HepG2 (cell line): Measurements from ENCODE around the gene CCDC66. TPM values are rescaled to one million over a fixed set of nuclear protein-coding genes. Genes with fewer than 3 reads are reported as not detected.

ENCODE experiments used
- BHLHE40 ChIP-seq: IDR thresholded peaks from 2 replicates; pipeline ENCODE4 v1.6.1; 2011; ENCODE audit warnings: low read length, improper control_type of control experiment
- ETV5 ChIP-seq: IDR thresholded peaks from 2 replicates; pipeline ENCODE4 v1.6.1; 2018; ENCODE audit warnings: missing biosample characterization, missing genetic modification reagents, inconsistent platforms, borderline replicate concordance
- HOXD1 ChIP-seq: sonication (generic); formaldehyde crosslinking; IDR thresholded peaks from 2 replicates; pipeline ENCODE4 v1.5.0; 2020; ENCODE audit warnings: missing genetic modification reagents
- KDM5A ChIP-seq: fragments of 200-600 bp; sonication (generic); IDR thresholded peaks from 2 replicates; pipeline ENCODE4 v1.7.0; 2018; ENCODE audit warnings: antibody characterized with exemption, mild to moderate bottlenecking, low read length, borderline replicate concordance
- MAFG ChIP-seq: sonication (generic); formaldehyde crosslinking; IDR thresholded peaks from 2 replicates; pipeline ENCODE4 v1.5.1; 2020; ENCODE audit warnings: mild to moderate bottlenecking, missing genetic modification reagents
- MEF2D ChIP-seq: sonication (generic); formaldehyde crosslinking; IDR thresholded peaks from 2 replicates; pipeline ENCODE4 v1.5.1; 2020; ENCODE audit warnings: mild to moderate bottlenecking, missing genetic modification reagents
- MEIS2 ChIP-seq: sonication (generic); formaldehyde crosslinking; IDR thresholded peaks from 2 replicates; pipeline ENCODE4 v1.9.0; 2021; ENCODE audit warnings: mild to moderate bottlenecking, missing genetic modification reagents
- POLR2AphosphoS5 ChIP-seq: IDR thresholded peaks from 2 replicates; pipeline ENCODE4 v1.6.1; 2012; ENCODE audit warnings: low read depth, low read length
- SALL1 ChIP-seq: sonication (generic); formaldehyde crosslinking; IDR thresholded peaks from 2 replicates; pipeline ENCODE4 v1.8.0; 2022; ENCODE audit warnings: mild to moderate bottlenecking, missing genetic modification reagents
- SALL2 ChIP-seq: sonication (generic); formaldehyde crosslinking; IDR thresholded peaks from 2 replicates; pipeline ENCODE4 v1.8.1; 2023; ENCODE audit warnings: mild to moderate bottlenecking, missing genetic modification reagents, inconsistent platforms
- SRF ChIP-seq: IDR thresholded peaks from 2 replicates; pipeline ENCODE4 v1.6.1; 2011; ENCODE audit warnings: mild to moderate bottlenecking, low read depth, low read length, moderate library complexity
- STAG1 ChIP-seq: sonication (generic); formaldehyde crosslinking; IDR thresholded peaks from 2 replicates; pipeline ENCODE4 v1.4.0; 2020; ENCODE audit warnings: missing genetic modification reagents
- ZBTB7B ChIP-seq: sonication (generic); formaldehyde crosslinking; IDR thresholded peaks from 2 replicates; pipeline ENCODE4 v1.4.0; 2020; ENCODE audit warnings: missing genetic modification reagents
- ZMYM4 ChIP-seq: sonication (generic); formaldehyde crosslinking; IDR thresholded peaks from 2 replicates; pipeline ENCODE4 v1.8.1; 2023; ENCODE audit warnings: mild to moderate bottlenecking, missing genetic modification reagents
- ZNF12 ChIP-seq: sonication (generic); formaldehyde crosslinking; IDR thresholded peaks from 2 replicates; pipeline ENCODE4 v1.5.0; 2020; ENCODE audit warnings: missing genetic modification reagents
- ZNF160 ChIP-seq: sonication (generic); formaldehyde crosslinking; IDR thresholded peaks from 2 replicates; pipeline ENCODE4 v1.8.0; 2022; ENCODE audit warnings: mild to moderate bottlenecking, inconsistent platforms, missing genetic modification reagents
- ZNF251 ChIP-seq: sonication (generic); formaldehyde crosslinking; IDR thresholded peaks from 2 replicates; pipeline ENCODE4 v1.9.0; 2021; ENCODE audit warnings: mild to moderate bottlenecking, missing genetic modification reagents
- ZNF550 ChIP-seq: sonication (generic); formaldehyde crosslinking; IDR thresholded peaks from 2 replicates; pipeline ENCODE4 v1.4.0; 2020; ENCODE audit warnings: mild to moderate bottlenecking, missing genetic modification reagents, borderline replicate concordance
- ZNF598 ChIP-seq: sonication (generic); formaldehyde crosslinking; IDR thresholded peaks from 2 replicates; pipeline ENCODE4 v1.5.1; 2020; ENCODE audit warnings: mild to moderate bottlenecking, missing genetic modification reagents, borderline replicate concordance
- ZNF614 ChIP-seq: IDR thresholded peaks from 2 replicates; pipeline ENCODE4 v1.6.1; 2018; ENCODE audit warnings: missing biosample characterization, missing genetic modification reagents, inconsistent platforms, borderline replicate concordance
- ZNF672 ChIP-seq: sonication (generic); formaldehyde crosslinking; IDR thresholded peaks from 2 replicates; pipeline ENCODE4 v1.8.1; 2022; ENCODE audit warnings: missing genetic modification reagents
- ZNF737 ChIP-seq: sonication (generic); formaldehyde crosslinking; IDR thresholded peaks from 2 replicates; pipeline ENCODE4 v1.5.0; 2020; ENCODE audit warnings: missing genetic modification reagents, mild to moderate bottlenecking, borderline replicate concordance
- ZSCAN22 ChIP-seq: sonication (generic); formaldehyde crosslinking; IDR thresholded peaks from 2 replicates; pipeline ENCODE4 v1.4.0; 2020; ENCODE audit warnings: mild to moderate bottlenecking, missing genetic modification reagents
- polyA plus RNA-seq, 8 experiments: library from polyadenylated mRNA; depleted of rRNA in 3 of 8; stranded (reverse) in 7 of 8; unstranded in 1 of 8; fragments of >200 nt; fragmentation: Illumina TruSeq in 4 of 8; extraction: Trizol in 4 of 8; gene quantifications; 2 replicates each; pipeline versions ENCODE4 v1.2.1 to v1.2.3, GENCODE V29; 2011 to 2016; ENCODE audit warnings: low read depth in 4 of 8, missing spikeins in 1 of 8, mixed read lengths in 1 of 8; ENCODE audit not compliant: insufficient read depth in 1 of 8
- total RNA-seq, 5 experiments: library from RNA; depleted of rRNA; stranded (reverse); fragments of >200 nt; fragmentation: Illumina TruSeq; extraction: Trizol; gene quantifications; 2 replicates each; pipeline ENCODE4 v1.2.3, GENCODE V29; 2016; ENCODE audit warnings: low read depth in 1 of 5
- TF ChIP-seq, protein P1 (sequence below): sonication (generic); formaldehyde crosslinking; IDR thresholded peaks from 2 replicates; pipeline ENCODE4 v1.8.1; 2023; ENCODE audit warnings: missing genetic modification reagents, mild to moderate bottlenecking, borderline replicate concordance
- TF ChIP-seq, protein P2 (sequence below): sonication (generic); formaldehyde crosslinking; IDR thresholded peaks from 2 replicates; pipeline ENCODE4 v1.4.0; 2020; ENCODE audit warnings: missing genetic modification reagents
- TF ChIP-seq, protein P3 (sequence below): sonication (generic); formaldehyde crosslinking; IDR thresholded peaks from 2 replicates; pipeline ENCODE4 v1.4.0; 2020; ENCODE audit warnings: mild to moderate bottlenecking, missing genetic modification reagents
- TF ChIP-seq, protein P4 (sequence below): IDR thresholded peaks from 2 replicates; pipeline ENCODE4 v1.6.1; 2016

Gene CCDC66
- total and polyA plus RNA-seq, 2 of the 13 experiments (the other 11 are each of a cell fraction or from before 2014, with no cell fraction given), result 8.4 to 19.9 TPM

DNA sequence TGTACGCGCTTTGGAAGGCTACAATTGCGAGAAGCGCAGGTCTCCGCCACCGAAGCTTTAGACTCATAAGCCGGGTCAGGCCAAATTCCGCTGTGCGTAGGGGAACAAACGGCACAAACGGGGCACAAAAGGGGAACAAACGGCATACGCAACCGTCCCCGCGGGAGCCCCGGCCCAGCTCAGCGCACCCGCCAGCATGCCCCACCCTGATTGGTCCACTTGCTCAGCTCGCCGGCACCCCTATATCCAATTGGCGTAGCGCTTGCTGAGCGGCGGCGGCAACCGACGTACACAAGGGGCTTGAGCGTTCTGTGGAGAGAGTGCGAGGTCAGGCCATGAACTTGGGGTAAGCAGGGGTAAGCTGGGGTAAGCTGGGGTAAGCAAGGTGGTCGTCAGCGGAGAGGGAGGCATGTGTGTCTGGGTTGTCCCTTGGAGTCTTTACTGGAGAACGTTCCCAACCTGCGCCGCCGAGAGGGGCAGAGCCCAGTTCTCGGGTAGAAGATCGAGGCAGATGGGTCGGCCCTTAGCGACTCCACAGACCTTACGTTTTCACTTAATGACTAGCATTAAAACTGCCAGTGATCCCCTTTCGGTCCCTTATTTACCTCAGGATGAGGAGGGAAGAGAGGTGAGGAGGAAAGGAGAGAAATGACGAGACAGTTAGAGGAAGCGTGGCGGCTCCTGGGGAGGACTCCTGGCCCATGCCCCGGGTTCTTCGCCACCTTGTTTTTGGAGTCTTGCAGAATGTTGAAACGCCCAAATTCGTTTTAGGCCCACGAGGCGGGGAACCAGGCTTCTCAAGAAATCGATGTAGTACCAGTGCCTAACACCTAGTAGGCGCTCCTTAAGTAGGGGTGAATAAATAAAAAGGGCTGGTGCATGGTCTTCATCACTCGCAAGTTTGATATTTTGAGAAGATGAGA lies at the start of gene CCDC66 (continued):
- peak; percentile 92 for TF ChIP-seq POLR2AphosphoS5
- peak; percentile 33; the same call in 1 of the 2 replicates for TF ChIP-seq MEF2D (CRISPR knock-in tag)
- peak; percentile 95 for TF ChIP-seq ZMYM4 (CRISPR knock-in tag)
- TF ChIP-seq ZNF12 (CRISPR knock-in tag), result no peak
- peak; percentile 52; the same call in 1 of the 2 replicates for TF ChIP-seq KDM5A
- TF ChIP-seq, protein P1, sequence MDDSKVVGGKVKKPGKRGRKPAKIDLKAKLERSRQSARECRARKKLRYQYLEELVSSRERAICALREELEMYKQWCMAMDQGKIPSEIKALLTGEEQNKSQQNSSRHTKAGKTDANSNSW (CRISPR knock-in tag), result 0 out of 2 replicates have a peak, but pooled peaks have one; percentile 68
- TF ChIP-seq STAG1 (CRISPR knock-in tag), result no peak
- TF ChIP-seq ZNF550, result no peak
- no peak for TF ChIP-seq ZNF737 (CRISPR knock-in tag)
- peak; percentile 41; the same call in 1 of the 2 replicates for TF ChIP-seq ZSCAN22 (CRISPR knock-in tag)
- TF ChIP-seq BHLHE40, result no peak
- TF ChIP-seq SALL2 (CRISPR knock-in tag), result peak; percentile 77; the same call in 1 of the 2 replicates
- TF ChIP-seq ETV5, result no peak
- TF ChIP-seq SALL1 (CRISPR knock-in tag), result peak; percentile 90
- TF ChIP-seq, protein P2, sequence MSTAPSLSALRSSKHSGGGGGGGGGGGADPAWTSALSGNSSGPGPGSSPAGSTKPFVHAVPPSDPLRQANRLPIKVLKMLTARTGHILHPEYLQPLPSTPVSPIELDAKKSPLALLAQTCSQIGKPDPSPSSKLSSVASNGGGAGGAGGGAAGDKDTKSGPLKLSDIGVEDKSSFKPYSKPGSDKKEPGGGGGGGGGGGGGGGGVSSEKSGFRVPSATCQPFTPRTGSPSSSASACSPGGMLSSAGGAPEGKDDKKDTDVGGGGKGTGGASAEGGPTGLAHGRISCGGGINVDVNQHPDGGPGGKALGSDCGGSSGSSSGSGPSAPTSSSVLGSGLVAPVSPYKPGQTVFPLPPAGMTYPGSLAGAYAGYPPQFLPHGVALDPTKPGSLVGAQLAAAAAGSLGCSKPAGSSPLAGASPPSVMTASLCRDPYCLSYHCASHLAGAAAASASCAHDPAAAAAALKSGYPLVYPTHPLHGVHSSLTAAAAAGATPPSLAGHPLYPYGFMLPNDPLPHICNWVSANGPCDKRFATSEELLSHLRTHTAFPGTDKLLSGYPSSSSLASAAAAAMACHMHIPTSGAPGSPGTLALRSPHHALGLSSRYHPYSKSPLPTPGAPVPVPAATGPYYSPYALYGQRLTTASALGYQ (CRISPR knock-in tag), result no peak; the same call in 1 of the 2 replicates
- TF ChIP-seq, protein P3, sequence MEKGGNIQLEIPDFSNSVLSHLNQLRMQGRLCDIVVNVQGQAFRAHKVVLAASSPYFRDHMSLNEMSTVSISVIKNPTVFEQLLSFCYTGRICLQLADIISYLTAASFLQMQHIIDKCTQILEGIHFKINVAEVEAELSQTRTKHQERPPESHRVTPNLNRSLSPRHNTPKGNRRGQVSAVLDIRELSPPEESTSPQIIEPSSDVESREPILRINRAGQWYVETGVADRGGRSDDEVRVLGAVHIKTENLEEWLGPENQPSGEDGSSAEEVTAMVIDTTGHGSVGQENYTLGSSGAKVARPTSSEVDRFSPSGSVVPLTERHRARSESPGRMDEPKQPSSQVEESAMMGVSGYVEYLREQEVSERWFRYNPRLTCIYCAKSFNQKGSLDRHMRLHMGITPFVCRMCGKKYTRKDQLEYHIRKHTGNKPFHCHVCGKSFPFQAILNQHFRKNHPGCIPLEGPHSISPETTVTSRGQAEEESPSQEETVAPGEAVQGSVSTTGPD (CRISPR knock-in tag), result no peak
- TF ChIP-seq ZNF251 (CRISPR knock-in tag), result no peak
- TF ChIP-seq, protein P4, sequence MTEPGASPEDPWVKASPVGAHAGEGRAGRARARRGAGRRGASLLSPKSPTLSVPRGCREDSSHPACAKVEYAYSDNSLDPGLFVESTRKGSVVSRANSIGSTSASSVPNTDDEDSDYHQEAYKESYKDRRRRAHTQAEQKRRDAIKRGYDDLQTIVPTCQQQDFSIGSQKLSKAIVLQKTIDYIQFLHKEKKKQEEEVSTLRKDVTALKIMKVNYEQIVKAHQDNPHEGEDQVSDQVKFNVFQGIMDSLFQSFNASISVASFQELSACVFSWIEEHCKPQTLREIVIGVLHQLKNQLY, result no peak
- TF ChIP-seq ZNF160 (CRISPR knock-in tag), result no peak; the same call in 1 of the 2 replicates
- TF ChIP-seq ZNF672 (CRISPR knock-in tag), result no peak
- no peak for TF ChIP-seq SRF
- TF ChIP-seq MEIS2, result 0 out of 2 replicates have a peak, but pooled peaks have one; percentile 18
- TF ChIP-seq HOXD1, result no peak
- no peak for TF ChIP-seq ZNF614 (CRISPR knock-in tag)
- TF ChIP-seq MAFG (CRISPR knock-in tag), result no peak
- TF ChIP-seq ZNF598 (CRISPR knock-in tag), result no peak; the same call in 1 of the 2 replicates
- TF ChIP-seq ZBTB7B (CRISPR knock-in tag), result no peak
